CD4-positive, alpha-beta T cell treated with Interleukin-21 for 1 hour (primary cell): Measurements from ENCODE around the gene HIGD1A.
A peak's percentile ranks its signal among the peaks of the same experiment; 100 is the strongest.
"Not testable (repeated sequence)": the region's sequence is repeated elsewhere in the genome, so short reads cannot be mapped to it uniquely, and the experiment has no call there.

Experiments used
- DNase-seq: peaks from one replicate; pipeline ENCODE4 v3.0.0-alpha.2; 2020

HIGD1A gene

DNA sequence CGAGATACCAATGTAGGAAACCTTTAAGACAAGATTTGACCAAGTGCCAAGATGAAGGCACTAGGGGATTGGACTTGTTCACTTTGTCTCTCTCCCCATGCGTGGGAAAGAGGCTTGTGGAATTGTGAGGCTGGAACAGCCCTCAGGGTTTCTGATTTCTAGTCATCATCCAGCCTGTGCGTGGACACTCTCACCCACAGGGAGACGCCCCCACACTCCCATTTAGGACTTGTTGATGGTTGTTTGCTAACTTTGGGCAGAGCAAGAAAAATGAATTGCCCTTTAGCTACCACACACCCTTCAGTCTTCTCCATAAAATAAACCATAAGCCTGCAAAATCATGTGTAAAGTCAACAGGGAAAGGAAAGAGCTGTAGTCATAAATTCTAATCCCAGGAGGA lies 23.4 kb upstream of the HIGD1A start:
- DNase-seq: no peak

DNA sequence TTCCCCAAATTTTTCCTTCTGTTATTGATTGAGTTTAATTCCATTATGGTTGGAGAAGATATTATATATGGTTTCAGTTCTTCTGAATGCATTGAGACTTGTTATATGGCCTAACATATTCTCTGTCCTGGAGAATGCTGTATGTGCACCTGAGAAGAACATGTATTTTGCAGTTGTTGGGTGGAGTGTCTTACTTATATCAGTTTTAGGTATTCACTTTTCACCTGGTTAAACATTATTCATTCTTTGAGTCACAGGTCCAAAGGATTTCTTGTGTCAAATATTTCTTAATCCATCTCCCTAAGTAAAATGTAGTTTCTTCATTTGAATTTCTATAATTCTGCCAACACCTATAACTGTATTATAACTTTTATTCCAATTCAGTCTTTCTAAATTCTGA lies 22.7 kb upstream of the HIGD1A start:
- no peak for DNase-seq

DNA sequence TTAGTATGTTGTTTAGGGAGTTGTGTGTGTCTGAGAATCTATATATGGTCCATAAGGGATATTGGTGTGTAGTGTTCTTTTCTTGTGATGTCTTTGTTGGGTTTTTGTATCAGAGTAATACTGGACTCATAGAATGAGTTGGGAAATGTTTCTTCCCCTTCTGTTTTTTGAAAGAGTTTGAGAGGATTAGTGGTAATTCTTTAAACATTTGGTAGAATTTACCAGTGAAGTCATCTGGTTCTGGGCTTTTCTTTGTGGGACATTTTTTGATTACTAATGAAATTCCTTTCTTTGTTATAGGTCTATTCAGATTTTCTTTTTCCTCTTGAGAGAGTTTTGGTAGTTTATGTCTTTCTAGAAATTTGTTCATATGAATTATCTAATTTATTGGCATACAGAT lies 21.9 kb upstream of the HIGD1A start:
- DNase-seq: no peak

DNA sequence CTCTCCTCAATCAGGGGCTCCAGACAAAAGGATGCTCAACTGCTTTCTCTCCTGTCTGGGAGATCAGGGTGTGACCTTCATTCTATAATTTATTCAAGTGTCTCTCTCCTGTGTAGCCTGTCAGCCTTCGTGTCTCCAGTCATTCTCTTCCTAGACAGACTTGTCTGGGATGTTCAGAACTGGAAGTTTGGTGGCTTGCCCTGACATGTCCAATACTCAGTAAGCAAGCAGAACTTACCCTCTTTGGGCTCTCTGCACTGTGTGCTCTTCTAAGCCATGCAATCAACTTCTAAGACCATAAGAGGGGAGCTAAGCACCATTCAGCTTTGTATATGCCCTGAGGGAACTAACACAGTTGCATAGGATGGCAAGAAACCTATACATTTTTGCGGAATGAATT lies 19.1 kb upstream of the HIGD1A start:
- DNase-seq: no peak

DNA sequence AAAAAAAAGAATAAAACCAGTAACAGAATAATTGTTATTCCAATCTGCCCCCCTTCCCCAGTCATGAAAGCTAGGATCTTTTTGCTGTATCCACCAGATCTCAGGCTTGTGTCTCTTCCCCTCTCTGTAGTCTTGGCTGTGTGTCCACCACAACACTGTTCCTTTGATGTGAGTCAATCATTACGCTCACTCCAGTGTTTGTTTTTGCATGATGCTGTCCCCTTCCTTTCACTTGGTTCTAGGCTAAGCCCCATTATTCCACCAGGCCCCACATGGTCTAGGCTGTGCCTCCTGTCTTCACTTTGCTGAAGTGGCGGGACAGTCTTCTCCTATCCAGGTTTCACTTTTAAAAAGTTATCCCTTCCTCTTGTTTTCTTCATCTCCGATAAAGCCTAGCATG lies 18.5 kb upstream of the HIGD1A start:
- DNase-seq: no peak

DNA sequence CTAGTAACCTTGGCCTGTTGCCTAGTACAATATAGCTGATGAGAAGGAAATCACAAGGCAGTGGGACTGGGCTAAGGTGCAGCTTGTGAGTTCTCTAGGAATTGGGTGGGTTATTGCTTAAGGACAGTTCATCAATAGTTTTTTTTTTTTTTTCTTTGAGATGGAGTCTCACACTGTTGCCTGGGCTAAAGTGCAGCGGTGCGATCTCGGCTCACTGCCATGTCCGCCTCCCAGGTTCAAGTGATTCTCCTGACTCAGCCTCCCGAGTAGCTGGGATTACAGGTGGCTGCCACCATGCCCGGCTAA lies 16.4 kb upstream of the HIGD1A start:
- no peak for DNase-seq

DNA sequence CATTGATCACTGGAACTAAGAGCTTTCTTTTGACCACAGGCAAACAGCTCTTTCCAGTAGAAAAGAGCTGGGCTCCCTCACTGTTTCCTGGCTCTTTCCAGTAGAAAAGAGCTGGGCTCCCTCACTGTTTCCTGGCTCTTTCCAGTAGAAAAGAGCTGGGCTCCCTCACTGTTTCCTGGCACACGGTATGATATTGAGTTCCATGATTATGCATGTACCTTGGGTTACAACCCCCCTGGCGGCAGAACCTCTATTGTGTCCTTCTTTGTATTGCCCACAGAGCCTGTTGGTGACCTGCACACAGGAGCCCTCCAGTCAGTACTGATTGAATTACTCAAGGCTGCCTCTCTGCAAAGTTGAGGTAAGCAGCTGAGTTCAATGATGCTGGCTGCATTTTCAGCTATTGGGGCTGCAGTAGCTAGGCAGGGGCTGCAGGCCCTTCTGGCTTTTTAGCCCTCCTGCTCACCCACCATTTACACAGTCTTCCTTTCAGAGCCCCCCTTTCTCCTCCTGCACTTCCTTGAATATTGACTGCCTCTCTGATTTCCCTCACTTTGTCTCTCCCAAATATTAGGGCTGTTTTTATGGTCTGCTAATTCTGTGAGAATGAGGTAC lies 15.2 kb upstream of the HIGD1A start:
- DNase-seq: no peak

DNA sequence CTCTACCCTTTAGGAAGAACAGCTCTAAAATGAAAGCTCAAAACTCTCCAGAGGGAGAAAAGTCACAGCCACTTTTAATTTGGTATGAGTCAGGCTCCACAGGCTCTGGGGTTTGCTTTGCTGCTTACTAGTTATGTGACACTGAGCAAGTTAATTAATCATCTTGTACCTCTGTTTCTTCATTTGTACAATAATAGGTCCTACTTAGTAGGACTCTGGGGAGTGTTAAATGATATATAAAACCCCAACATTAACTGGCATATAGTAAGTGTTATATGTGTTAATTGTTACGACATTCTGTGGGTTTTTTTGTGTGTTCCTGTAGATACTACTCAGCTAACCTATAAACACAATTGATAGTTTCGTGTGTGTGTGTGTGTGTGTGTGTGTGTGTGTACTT lies 11.5 kb upstream of the HIGD1A start:
- DNase-seq: no peak

DNA sequence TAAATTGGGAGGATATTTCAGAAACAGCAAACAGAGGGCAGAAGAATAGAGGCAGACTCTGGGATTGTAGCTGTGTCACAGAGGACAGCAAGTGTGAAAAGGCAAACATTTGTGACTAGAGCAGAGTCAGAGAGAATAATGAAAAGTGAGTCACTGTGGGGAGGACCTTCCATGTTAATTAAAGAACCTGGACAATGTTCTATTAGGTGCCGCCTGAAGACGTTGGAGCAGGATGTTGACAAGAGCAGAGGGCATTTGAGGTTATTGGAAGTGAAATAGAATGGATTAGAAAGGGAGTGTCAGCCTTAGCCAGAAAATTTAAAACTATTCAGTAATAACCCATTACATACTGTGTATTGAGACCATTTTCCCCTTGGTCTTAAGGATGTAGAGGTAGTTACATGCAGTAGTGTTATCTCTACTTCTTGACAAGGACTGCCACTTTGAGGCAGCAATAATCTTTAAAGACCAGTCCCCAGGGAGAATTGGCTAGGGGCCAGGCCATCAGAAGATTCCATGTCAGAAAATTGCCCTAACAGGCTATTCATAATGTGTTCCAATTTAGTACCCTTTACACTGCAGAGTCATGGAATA lies 10.7 kb upstream of the HIGD1A start:
- DNase-seq: no peak

DNA sequence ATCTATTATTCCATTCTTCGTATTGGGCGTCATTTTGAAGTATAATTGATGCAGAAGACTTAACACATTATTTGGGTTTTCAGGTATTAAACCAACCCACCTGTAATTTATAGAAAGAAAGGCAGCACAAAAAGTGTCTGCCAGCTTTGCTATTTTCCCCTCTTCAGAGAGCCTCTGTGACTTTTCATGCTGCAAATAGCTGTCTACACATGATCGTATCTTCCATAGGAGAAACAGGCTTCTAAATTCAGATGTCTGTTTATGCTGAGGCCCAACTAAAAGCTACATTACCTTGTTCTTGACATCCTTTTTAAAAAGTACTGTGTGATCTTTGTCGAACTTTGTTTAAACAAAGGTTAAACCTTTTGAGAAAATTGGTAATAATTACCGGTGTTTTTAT lies 10.0 kb upstream of the HIGD1A start:
- no peak for DNase-seq

DNA sequence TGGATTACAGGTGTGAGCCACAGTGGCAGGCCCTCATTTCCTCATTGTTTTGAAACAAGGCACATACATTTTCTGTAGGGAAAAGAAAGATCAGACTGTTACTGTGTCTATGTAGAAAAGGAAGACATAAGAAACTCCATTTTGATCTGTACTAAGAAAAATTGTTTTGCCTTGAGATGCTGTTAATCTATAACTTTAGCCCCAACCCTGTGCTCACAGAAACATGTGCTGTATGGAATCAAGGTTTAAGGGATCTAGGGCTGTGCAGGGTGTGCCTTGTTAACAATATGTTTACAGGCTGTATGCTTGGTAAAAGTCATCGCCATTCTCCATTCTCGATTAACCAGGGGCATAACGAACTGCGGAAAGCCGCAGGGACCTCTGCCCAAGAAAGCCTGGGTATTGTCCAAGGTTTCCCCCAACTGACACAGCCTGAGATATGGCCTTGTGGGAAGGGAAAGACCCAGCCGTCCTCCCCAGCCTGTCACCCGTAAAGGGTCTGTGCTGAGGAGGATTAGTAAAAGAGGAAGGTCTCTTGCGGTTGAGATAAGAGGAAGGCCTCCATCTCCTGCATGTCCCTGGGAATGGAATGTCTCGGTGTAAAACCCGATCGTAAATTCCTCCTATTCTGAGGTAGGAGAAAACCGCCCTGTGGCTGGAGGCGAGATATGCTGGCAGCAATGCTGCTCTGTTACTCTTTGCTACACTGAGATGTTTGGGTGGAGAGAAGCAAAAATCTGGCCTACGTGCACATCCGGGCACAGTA lies 7.0 kb upstream of the HIGD1A start:
- not testable (repeated sequence) for DNase-seq

DNA sequence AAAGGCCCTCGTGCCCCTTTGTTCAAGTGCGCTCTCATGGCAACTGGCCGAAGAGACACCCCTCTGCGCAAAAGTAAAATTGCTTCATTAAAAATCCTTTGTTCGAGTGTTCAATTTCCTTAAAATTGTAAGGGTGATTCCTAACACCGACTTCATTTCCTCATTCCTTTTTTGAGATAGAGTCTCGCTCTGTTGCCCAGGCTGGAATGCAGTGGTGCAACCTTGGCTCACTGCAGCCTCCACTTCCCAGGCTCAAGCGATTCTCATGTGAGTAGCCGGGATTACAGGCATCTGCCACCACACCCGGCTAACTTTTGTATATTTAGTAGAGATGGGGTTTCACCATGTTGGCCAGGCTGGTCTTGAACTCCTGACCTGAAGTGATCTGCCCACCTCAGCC lies 6.4 kb upstream of the HIGD1A start:
- DNase-seq: not testable (repeated sequence)

DNA sequence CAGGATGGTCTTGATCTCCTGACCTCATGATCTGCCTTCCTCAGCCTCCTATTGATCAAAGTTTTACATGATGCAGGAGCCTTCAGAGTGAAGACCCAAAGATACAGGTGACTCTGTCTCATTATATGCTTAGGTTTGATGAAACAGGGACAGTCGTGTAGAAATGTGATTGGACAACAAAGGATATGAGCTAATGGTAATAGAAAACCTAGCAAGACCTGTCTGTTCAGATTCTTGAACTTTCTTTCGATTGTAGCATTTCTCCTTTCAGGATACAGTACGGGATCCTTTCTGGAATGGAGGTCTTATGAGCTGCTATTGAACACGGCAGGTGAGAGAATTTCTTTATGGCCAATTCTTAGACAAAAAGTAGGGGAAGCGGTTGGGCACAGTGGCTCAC lies 4.9 kb upstream of the HIGD1A start, which contains the start of gene ACKR2:
Gene ACKR2 (plus strand): TSS at position 244 of the 400 bp plus-strand sequence. CDS start 55,058 bp downstream, outside the sequence.
- no peak for DNase-seq

DNA sequence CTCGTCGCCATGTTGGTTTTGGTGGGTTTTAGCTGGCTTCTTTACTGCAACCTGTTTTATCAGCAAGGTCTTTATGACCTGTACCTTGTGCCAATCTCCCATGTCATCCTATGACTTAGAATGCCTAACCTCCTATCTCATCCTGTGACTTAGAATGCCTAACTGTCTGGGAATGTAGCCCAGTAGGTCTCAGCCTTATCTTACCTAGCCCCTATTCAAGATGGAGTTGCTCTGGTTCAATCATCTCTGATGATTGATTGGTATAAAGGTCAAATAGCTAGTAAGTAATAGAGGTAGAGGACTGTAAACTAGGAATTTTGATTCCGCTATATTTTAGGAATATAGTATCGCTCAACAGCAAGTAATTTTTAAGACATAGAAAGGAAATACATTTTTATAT lies 3.6 kb upstream of the HIGD1A start:
- no peak for DNase-seq

DNA sequence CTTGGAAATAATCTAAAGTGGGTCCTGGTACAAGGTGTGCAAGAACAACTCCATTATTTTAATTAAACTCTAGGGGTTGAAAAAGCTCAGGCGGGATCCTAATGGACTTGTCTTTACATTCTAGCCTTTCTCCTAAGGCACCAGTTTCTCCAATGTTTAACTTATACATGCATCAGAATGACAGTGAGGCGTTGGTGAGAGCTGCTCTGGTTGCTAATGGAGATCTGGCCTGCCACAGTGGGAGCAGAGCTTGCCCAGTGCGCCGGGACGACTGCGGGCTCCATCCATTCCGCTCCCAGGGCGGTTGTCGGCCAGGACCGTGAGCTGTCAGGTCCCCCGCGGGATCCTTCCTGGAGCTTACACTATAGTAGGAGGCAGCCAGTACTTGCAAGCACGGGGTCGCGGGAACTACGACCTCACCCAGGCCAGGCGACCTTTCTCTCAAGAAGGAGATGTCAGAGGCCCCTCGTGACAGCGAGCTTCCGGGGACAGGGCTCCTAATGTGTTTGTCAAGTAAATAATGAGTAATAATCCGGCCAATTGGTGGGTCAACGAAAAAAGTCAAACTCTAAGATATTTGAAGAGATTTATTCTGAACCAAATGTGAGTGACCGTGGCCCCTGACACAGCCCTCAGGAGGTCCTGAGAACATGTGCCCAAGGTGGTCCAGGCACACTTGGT lies 991 bp upstream of the HIGD1A start:
- peak; percentile 2 for DNase-seq

DNA sequence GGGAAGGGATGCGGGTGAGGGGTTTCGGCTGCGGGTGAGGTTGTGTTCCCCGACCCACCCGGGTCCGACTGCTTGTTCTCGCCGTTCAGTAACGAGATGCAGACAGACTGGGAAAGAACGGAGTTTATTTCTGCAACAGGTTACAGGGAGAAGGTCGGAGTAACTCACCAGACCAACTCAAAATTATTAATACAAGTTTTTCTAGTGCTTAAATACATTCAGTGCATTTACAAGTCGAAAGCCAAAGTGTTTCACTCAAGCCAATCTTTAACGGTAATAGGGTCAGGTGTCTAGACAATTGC lies 492 bp upstream of the HIGD1A start:
- no peak for DNase-seq

DNA sequence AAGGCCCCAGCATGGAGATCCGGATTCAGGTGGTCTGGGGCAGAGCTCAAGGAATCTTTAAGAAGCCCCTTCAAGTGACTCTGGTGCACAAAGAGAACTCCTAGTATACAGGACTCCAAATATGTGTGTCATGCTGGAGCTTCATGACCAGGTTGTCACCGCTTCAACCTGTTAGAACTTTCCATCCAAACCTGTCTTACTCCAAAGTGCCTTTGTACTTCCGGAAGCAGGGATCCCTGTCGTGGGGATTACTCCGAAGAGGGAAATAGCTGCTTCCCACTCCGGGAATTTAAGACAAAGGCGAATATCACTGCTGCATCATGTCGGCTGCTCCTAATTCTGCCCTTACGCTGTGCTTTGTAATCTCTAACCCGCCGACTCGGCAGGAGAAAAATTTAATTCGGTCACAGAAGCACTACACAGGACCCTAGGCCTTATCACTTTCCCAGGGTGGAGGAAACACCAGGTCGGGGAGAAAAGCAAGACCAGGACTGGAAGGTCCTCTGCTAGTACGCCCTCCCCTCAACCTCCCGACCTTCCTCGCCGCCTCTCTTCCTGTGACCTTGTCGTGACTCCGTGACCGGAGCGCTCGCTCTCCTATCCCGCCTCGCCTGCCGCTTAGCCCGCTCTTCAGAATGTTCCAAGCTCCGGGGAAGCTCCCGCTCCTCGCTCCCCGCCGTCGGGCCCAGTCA lies 730 bp downstream of the HIGD1A start:
- DNase-seq: peak; percentile 30

DNA sequence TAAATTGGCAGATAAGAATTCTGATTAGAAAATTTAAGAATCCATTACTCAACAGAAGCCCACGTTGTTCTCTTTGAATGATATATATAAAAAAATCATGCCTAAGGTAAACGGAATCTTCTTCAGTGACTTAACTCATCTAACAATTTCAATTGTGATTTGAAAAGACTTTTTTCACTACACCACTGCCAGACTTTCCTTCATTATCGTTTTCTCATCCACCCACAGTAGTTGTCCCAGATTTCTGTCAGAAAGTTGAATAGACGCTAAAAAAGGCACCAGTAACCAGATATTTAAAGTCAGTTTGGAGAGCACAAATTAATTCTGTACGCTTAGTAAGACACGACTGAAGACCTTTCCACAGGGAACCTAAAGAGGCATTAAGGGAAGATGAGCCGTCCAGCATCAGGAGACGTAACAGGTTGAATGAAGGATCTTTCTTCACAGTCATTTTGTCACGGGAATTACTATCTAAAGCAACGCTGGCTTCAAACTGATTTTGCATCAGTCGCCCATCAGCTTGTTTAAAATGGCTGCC lies 1.3 kb downstream of the HIGD1A start:
- no peak for DNase-seq

DNA sequence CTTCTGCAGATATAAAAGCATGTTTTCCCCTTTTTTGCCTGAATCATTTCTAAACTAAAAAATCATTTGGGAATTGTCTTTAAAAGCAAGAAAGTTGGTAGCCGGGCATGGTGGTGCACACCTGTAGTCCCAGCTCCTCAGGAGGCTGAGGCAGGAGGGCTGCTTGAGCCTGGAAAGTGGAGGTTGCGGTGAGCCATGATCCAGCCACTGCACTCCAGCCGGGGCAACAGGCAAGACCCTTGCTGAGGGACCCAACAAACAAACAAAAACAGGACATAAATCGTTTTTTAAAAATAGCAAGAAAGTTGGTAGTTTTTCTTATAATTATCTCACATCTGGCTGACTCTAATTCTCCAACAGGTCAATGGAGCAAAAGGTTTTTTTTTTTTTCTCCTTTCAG lies 2.5 kb downstream of the HIGD1A start:
- DNase-seq: no peak

DNA sequence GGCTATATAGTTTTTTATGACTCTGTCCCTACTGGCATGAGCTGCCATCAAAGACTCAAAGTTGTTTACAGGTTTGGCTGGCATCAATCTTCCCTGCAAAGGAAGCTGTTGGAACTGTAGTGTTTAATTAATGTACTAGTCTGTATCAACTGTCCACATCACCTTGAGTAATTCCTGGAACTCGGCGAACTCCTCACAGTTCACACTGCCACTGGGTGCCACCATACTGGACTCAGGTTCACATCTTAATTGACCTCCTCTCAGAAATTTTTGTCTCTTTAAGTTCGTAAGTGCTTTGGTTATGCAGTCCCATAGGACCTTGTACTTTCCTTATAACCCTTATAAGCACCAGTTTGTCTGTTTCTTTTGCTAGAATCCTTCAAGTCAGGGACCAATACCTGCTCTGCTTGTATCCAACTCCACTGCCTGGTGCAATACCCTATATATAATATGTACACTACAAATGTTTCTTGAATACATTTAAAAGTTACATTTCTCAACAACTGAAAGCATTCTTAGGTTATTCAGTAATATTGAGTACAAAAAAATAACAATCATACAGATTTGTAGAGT lies 3.2 kb downstream of the HIGD1A start:
- no peak for DNase-seq

DNA sequence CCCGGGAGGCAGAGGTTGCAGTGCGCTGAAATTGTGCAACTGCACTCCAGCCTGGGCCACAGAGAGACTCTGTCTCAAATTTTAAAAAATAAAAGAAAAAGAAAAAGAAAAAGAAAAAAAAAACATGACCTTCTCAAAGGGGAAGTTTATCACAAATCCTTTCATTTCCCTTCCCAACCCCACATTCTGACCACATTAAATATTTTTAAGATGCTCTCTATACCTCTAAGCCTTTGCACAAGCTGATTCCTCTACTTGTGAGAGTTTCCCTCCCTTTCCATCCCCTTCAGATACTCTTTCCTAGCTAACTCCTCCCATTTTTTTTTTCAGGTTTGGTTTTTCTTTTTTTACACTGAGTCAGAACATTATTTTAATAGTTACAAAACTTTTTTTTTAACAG lies 4.0 kb downstream of the HIGD1A start:
- DNase-seq: no peak

DNA sequence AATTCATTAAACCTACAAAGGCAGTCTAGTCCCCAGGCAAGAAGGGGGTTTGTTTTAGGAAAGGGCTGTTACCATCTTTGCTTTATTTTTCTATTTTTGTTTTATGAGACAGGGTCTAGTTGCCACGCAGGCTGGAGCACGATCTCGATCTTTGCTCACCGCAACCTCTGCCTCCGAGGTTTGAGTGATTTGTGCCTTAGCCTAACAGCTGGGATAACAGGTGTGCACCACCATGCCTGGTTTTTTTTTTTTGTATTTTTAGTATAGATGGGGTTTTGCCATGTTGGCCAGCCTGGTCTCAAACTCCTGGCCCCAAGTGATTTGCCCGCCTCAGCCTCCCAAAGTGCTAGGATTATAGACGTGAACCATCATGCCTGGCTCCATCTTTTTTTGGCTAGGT lies 4.9 kb downstream of the HIGD1A start:
- DNase-seq: no peak

DNA sequence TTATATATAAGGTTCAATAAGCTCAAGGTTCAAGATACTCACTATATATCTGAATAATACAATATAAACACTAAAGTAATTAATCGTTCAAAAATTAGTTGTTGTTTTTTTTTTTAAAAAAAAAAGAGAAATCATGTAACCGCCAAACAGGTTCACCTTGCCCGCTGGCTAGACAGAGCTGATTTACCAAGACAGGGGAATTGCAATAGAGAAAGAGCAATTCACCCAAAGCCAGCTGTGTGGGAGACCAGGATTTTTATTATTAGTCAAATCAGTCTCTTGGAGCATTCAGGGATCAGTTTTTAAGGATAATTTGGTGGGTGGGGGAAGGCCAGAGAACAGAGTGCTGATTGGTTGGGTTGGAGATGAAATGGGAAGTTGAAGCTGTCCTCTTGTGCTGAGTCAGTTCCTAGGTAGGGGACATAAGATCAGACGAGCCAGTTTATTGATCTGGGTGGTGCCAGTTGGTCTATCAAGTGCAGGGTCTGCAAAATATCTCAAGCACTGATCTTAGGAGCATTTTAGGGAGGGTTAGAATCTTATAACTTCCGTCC lies 7.9 kb downstream of the HIGD1A start:
- DNase-seq: no peak
